ENCODE measurements around the gene SERPINB6. TPM values are rescaled to one million over a fixed set of nuclear protein-coding genes. Genes with fewer than 3 reads are reported as not detected.
"Not testable (repeated sequence)": the region's sequence is repeated elsewhere in the genome, so short reads cannot be mapped to it uniquely, and the experiment has no call there.

The SERPINB6 gene
- total RNA-seq, 1 donor from 2014 or later = 14.0 TPM

DNA sequence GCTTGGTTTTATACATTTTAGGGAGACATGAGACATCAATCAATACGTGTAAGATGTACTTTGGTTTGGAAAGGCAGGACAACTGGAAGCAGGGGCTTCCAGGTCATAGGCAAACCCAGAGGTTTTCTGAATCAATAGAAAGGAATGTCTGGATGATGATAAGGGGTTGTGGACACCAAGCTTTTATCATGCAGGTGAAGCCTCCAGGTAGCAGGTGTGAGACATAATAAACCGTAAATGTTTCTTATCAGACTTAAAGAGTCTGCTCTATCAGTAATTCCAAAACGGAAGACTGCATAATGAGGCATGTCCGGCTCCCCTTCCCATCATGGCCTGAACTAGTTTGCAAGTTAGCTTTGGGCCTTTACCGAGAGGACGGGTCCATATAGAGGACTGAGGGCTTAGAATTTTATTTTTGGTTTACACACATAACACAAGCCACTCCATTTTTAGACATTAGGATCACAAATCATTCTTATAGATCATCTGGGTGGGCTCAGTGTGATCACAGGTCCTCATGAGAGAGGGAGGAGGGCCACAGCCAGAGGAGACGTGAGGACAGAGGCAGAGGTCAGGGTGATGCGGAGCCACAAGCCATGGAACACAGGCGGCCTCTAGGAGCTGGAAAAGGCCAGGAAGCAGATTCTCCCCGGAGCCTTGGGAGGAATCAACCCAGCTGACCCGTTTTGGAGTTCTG is 57.6 kb downstream of the SERPINB6 start:
- no peak overlapping the region for H3K27ac Mint-ChIP-seq (ENCODE audit: unreplicated experiment)

DNA sequence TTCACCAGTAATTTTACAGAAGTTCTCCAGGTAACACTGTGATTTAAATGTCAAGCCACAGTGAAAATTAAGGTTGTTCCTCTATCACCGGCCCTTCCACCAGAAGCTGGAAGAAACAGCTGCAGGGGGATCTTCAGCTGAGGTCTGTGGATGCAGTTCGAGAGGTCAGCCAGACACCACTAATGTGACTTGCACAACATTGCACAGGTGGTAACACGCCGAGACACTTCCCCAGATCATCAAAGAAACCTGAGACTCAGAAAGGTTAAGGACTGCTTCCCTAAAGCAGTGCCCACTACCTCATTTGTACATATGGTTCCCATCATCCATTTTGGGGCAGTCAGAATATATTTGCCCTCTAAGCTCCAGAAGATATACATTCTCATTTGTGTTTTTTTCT is 60.2 kb downstream of the SERPINB6 start:
- H3K27me3 Mint-ChIP-seq (ENCODE audit: unreplicated experiment) = peaks cover 17% of the 10 kb centered on the region
- DNase-seq = no peak
- peaks cover 48% of the 10 kb centered on the region for H3K4me1 Mint-ChIP-seq (ENCODE audit: low read depth, unreplicated experiment)
- H3K4me3 Mint-ChIP-seq (ENCODE audit: unreplicated experiment) = no peak overlapping the region
- H3K27ac Mint-ChIP-seq (ENCODE audit: unreplicated experiment) = peak overlapping the region; percentile 28
- peaks cover 8% of the 10 kb centered on the region for H3K9me3 Mint-ChIP-seq (ENCODE audit: unreplicated experiment)
- TF ChIP-seq, protein P1, sequence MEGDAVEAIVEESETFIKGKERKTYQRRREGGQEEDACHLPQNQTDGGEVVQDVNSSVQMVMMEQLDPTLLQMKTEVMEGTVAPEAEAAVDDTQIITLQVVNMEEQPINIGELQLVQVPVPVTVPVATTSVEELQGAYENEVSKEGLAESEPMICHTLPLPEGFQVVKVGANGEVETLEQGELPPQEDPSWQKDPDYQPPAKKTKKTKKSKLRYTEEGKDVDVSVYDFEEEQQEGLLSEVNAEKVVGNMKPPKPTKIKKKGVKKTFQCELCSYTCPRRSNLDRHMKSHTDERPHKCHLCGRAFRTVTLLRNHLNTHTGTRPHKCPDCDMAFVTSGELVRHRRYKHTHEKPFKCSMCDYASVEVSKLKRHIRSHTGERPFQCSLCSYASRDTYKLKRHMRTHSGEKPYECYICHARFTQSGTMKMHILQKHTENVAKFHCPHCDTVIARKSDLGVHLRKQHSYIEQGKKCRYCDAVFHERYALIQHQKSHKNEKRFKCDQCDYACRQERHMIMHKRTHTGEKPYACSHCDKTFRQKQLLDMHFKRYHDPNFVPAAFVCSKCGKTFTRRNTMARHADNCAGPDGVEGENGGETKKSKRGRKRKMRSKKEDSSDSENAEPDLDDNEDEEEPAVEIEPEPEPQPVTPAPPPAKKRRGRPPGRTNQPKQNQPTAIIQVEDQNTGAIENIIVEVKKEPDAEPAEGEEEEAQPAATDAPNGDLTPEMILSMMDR (IDR thresholded peaks at IDR 0.05; ENCODE audit: partially characterized antibody, unreplicated experiment) = no peak
- no peaks in the 10 kb centered on the region for H3K36me3 Mint-ChIP-seq (ENCODE audit: unreplicated experiment)

More for the DNA sequence above, 57.6 kb downstream of the SERPINB6 start:
- Mint-ChIP-seq H3K27me3 (ENCODE audit: unreplicated experiment) (peaks cover 7% of the 10 kb centered on the region), H3K9me3 (ENCODE audit: unreplicated experiment) (peaks cover 2% of the 10 kb centered on the region), H3K36me3 (ENCODE audit: unreplicated experiment) (no peaks in the 10 kb centered on the region), H3K4me3 (ENCODE audit: unreplicated experiment) (no peak overlapping the region), H3K4me1 (ENCODE audit: low read depth, unreplicated experiment) (peaks cover 44% of the 10 kb centered on the region)
- no peak for DNase-seq
- TF ChIP-seq, protein P1 (IDR thresholded peaks at IDR 0.05; ENCODE audit: partially characterized antibody, unreplicated experiment) = no peak

DNA sequence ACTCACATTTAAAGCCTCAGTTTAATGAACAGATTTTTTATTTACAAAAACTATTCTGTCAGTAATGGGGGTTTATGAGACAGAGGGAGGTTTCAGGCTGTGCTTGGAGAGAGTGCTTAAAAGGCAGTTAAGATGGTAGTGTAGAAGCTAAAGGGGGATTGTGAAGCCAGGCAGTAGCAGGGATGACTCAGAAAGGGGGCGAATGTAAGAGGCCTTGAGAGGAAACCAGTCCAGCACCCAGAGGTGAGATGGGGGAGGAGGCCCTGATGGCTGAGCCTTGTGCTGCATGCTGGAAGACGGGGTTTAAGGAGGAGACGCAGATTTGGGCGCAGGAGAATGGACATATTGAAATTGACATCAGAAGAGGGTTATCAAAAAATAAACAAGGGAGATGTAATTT is 61.6 kb downstream of the SERPINB6 start:
- peaks cover 44% of the 10 kb centered on the region for H3K4me1 Mint-ChIP-seq (ENCODE audit: low read depth, unreplicated experiment)
- TF ChIP-seq, protein P1 (IDR thresholded peaks at IDR 0.05; ENCODE audit: partially characterized antibody, unreplicated experiment) = no peak

DNA sequence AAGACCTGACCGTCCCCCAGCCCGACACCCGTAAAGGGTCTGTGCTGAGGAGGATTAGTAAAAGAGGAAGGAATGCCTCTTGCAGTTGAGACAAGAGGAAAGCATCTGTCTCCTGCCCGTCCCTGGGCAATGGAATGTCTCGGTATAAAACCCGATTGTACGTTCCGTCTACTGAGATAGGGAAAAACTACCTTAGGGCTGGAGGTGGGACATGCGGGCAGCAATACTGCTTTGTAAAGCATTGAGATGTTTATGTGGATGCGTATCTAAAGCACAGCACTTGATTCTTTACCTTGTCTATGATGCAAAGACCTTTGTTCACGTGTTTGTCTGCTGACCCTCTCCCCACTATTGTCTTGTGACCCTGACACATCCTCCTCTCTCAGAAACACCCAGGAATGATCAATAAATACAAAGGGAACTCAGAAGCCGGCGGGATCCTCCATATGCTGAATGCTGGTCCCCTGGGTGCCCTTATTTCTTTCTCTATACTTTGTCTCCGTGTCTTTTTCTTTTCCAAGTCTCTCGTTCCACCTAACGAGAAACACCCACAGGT is 62.2 kb downstream of the SERPINB6 start:
- peak overlapping the region; percentile 77 for H3K27ac Mint-ChIP-seq (ENCODE audit: unreplicated experiment)
- DNase-seq = not testable (repeated sequence)

More for the DNA sequence above, 61.6 kb downstream of the SERPINB6 start:
- peak overlapping the region; percentile 48 for H3K4me3 Mint-ChIP-seq (ENCODE audit: unreplicated experiment)
- H3K36me3 Mint-ChIP-seq (ENCODE audit: unreplicated experiment) = no peaks in the 10 kb centered on the region
- peak overlapping the region; percentile 77 for H3K27ac Mint-ChIP-seq (ENCODE audit: unreplicated experiment)
- peaks cover 17% of the 10 kb centered on the region for H3K27me3 Mint-ChIP-seq (ENCODE audit: unreplicated experiment)
- H3K9me3 Mint-ChIP-seq (ENCODE audit: unreplicated experiment) = peaks cover 8% of the 10 kb centered on the region
- no peak for DNase-seq

DNA sequence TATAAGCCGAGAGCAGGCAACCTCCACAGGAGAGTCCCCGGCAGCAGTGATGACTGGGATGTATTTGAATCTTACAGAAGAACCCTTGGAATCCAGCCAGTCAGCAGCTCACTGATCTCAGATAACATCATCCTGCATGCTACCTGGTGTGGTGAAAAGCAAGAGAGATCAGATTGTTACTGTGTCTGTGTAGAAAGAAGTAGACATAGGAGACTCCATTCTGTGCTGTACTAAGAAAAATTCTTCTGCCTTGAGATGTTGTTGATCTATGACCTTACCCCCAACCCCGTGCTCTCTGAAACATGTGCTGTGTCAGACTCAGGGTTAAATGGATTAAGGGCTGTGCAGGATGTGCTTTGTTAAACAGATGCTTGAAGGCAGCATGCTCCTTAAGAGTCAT is 62.9 kb downstream of the SERPINB6 start:
- DNase-seq = not testable (repeated sequence)

More for the DNA sequence above, 62.2 kb downstream of the SERPINB6 start:
- H3K36me3 Mint-ChIP-seq (ENCODE audit: unreplicated experiment); H3K9me3 Mint-ChIP-seq (ENCODE audit: unreplicated experiment): not testable (repeated sequence)
- Mint-ChIP-seq H3K4me3 (ENCODE audit: unreplicated experiment) (peak overlapping the region; percentile 48), H3K4me1 (ENCODE audit: low read depth, unreplicated experiment) (peaks cover 46% of the 10 kb centered on the region), H3K27me3 (ENCODE audit: unreplicated experiment) (peaks cover 20% of the 10 kb centered on the region)

DNA sequence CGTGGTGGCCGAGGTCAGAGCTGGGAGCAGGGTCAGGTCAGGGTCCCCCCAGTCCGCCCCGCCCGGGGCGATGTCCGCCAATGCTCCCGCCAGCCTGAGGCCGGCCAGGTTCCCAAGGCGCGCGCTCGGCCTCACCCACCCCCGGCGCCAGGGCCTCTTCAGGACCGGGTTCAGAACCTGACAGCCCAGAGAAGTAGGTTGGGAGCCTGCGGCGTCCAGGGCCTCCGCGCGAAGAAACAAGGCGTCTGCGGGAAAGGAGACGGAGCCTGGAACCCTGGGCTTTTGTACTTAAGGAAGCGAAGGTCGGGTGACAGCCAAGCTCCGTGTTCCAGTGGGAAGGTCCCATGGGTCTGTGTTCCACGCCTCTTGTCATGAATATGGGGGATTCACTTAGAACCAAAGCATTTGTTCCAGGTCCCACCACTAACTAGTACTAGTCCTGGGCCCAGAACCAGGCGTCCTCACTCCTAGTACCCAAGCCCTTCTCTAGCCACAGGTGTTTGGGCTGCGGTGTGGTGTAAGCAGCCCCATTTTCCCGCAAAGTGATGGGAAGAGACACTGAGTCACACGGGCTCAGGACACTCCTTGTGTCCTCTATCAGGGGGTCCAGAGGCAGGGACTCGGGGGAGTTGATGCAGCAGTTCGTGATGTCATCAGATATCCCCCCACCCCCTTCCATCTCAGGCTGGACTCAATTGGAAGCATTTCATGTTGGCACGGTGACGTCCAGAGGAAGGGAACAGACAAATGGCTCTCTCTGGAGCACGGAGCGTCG is 67.8 kb downstream of the SERPINB6 start:
- DNase-seq; H3K9me3 Mint-ChIP-seq (ENCODE audit: unreplicated experiment); H3K27ac Mint-ChIP-seq (ENCODE audit: unreplicated experiment); H3K36me3 Mint-ChIP-seq (ENCODE audit: unreplicated experiment); H3K4me3 Mint-ChIP-seq (ENCODE audit: unreplicated experiment): not testable (repeated sequence)
- Mint-ChIP-seq H3K27me3 (ENCODE audit: unreplicated experiment) (peaks cover 18% of the 10 kb centered on the region), H3K4me1 (ENCODE audit: low read depth, unreplicated experiment) (peaks cover 38% of the 10 kb centered on the region)

More for the DNA sequence above, 62.9 kb downstream of the SERPINB6 start:
- Mint-ChIP-seq H3K27ac (ENCODE audit: unreplicated experiment) (peak overlapping the region; percentile 77), H3K4me1 (ENCODE audit: low read depth, unreplicated experiment) (peaks cover 44% of the 10 kb centered on the region), H3K4me3 (ENCODE audit: unreplicated experiment) (peak overlapping the region; percentile 48), H3K27me3 (ENCODE audit: unreplicated experiment) (peaks cover 20% of the 10 kb centered on the region)
- not testable (repeated sequence) for H3K36me3 Mint-ChIP-seq (ENCODE audit: unreplicated experiment); H3K9me3 Mint-ChIP-seq (ENCODE audit: unreplicated experiment)

DNA sequence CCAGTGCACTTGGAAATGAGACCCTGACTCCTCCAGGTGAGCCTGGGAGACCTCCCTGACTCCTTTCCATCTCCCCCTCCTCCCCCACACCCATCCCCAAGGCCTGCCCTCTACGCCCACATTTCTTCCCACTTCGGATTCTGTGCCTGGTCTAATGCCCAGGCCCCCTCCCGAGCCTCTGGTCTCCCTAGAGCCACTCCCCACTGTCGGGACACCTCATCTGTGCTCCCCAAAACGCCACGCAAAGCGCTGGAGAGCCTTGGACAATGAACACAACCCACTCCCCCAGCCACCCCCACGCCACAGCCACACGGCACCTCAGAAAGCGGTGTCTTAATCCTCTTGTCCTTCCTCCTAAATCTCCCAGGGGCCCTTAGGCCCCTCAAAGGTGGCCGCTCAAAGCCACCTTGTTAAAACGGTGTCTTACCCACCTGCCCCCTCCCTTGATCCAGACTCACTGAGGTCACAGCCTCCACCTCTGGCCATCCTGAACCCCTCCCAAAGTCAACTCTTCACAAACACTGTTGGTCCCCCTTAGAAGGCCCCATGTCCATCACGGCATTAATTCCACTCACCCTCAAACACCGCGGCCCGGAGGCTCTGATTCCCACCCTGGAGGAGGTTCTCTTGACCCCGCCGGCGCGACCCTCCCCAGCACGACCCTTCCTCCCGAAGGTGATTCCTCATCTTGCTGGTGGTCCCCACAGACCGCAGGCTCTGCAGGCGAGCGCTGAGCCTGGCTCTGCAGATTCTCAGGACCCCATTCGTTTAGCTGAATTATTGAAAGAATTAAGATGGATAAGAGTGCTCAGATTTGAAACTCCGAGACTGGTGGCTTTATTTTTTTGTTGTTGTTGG is 69.5 kb downstream of the SERPINB6 start:
- not testable (repeated sequence) for H3K36me3 Mint-ChIP-seq (ENCODE audit: unreplicated experiment); DNase-seq; H3K27me3 Mint-ChIP-seq (ENCODE audit: unreplicated experiment); H3K9me3 Mint-ChIP-seq (ENCODE audit: unreplicated experiment)
- Mint-ChIP-seq H3K27ac (ENCODE audit: unreplicated experiment) (peak overlapping the region; percentile 91), H3K4me1 (ENCODE audit: low read depth, unreplicated experiment) (peaks cover 22% of the 10 kb centered on the region), H3K4me3 (ENCODE audit: unreplicated experiment) (peak overlapping the region; percentile 93)

All from glutamatergic neuron (in vitro differentiated cells).